Neural progenitor cell (in vitro differentiated cells): ENCODE data around the gene PCDHGA4. TPM values are rescaled to one million over a fixed set of nuclear protein-coding genes. Genes with fewer than 3 reads are reported as not detected.

Experiments used
- DNase-seq: peaks from one replicate; pipeline ENCODE4 v3.0.0-alpha.2; 2016; ENCODE audit warnings: low spot score
- H2AFZ ChIP-seq: fragments of 200-600 bp; sonication (generic); replicated peaks from 2 replicates; pipeline ENCODE4 v1.6.1; 2016; ENCODE audit warnings: antibody characterized with exemption
- H3F3A ChIP-seq: fragments of 200-600 bp; sonication (generic); 2 replicates; pipeline ENCODE4 v1.6.1; 2016; ENCODE audit warnings: antibody characterized with exemption, low read depth
- H3K27ac ChIP-seq: fragments of 200-600 bp; sonication (generic); 2 replicates; pipeline ENCODE4 v1.5.1; 2016; ENCODE audit warnings: mild to moderate bottlenecking
- H3K27me3 ChIP-seq: fragments of 200-600 bp; sonication (generic); 2 replicates; pipeline ENCODE4 v1.6.1; 2016; ENCODE audit warnings: mild to moderate bottlenecking, moderate library complexity
- H3K36me3 ChIP-seq: fragments of 200-600 bp; sonication (generic); 2 replicates; pipeline ENCODE4 v1.5.1; 2016
- H3K4me1 ChIP-seq: fragments of 200-600 bp; sonication (generic); 2 replicates; pipeline ENCODE4 v1.6.1; 2016; ENCODE audit warnings: mixed run types
- H3K4me2 ChIP-seq: fragments of 200-600 bp; sonication (generic); 2 replicates; pipeline ENCODE4 v1.6.1; 2016
- H3K4me3 ChIP-seq: fragments of 200-600 bp; sonication (generic); 2 replicates; pipeline ENCODE4 v1.5.1; 2016
- H3K79me2 ChIP-seq: fragments of 200-600 bp; sonication (generic); 2 replicates; pipeline ENCODE4 v1.6.1; 2016; ENCODE audit warnings: low read depth
- H3K9ac ChIP-seq: fragments of 200-600 bp; sonication (generic); 2 replicates; pipeline ENCODE4 v1.6.1; 2016
- H3K9me3 ChIP-seq: fragments of 200-600 bp; sonication (generic); 2 replicates; pipeline ENCODE4 v1.5.1; 2016; ENCODE audit warnings: low read depth
- H4K20me1 ChIP-seq: fragments of 200-600 bp; sonication (generic); 2 replicates; pipeline ENCODE4 v1.6.1; 2016; ENCODE audit warnings: low read depth
- H3K27ac Mint-ChIP-seq: 3 replicates; pipeline ENCODE4 v1.8.0; 2021; ENCODE audit warnings: mixed read lengths
- H3K27me3 Mint-ChIP-seq: 2 replicates; pipeline ENCODE4 v1.8.0; 2022; ENCODE audit warnings: low read depth, mild to moderate bottlenecking, inconsistent platforms, moderate library complexity, mixed read lengths; ENCODE audit not compliant: insufficient read depth
- H3K36me3 Mint-ChIP-seq: 3 replicates; pipeline ENCODE4 v1.8.0; 2021; ENCODE audit warnings: mixed read lengths
- H3K4me1 Mint-ChIP-seq: 3 replicates; pipeline ENCODE4 v1.8.0; 2021; ENCODE audit warnings: mixed read lengths
- H3K4me3 Mint-ChIP-seq: 3 replicates; pipeline ENCODE4 v1.8.0; 2021; ENCODE audit warnings: mild to moderate bottlenecking, moderate library complexity, mixed read lengths
- H3K9me3 Mint-ChIP-seq: 3 replicates; pipeline ENCODE4 v1.8.0; 2020; ENCODE audit warnings: mixed read lengths
- EZH2 ChIP-seq: fragments of 200-600 bp; sonication (generic); IDR thresholded peaks from 2 replicates; pipeline ENCODE4 v1.6.1; 2017; ENCODE audit warnings: antibody characterized with exemption, mild to moderate bottlenecking, moderate library complexity
- EZH2phosphoT487 ChIP-seq: fragments of 200-600 bp; sonication (generic); IDR thresholded peaks from 2 replicates; pipeline ENCODE4 v1.6.1; 2017; ENCODE audit warnings: antibody characterized with exemption
- total RNA-seq: library from RNA; depleted of rRNA; stranded (reverse); fragments of >200 nt; gene quantifications from 2 replicates; pipeline ENCODE4 v1.2.3, GENCODE V29; 2015; ENCODE audit warnings: low replicate concordance

The PCDHGA4 gene
- total RNA-seq, 1 donor from 2014 or later: 2.4 TPM

DNA sequence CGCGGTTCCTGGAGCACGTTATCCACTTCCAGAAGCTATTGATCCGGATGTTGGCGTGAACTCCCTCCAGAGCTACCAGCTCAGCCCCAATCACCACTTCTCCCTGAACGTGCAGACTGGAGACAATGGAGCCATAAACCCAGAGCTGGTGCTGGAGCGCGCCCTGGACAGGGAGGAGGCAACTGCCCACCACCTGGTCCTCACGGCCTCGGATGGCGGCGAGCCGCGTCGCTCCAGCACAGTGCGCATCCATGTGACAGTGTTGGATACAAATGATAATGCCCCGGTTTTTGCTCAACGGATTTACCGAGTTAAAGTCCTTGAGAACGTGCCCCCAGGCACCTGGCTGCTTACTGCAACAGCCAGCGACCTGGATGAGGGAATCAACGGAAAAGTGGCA lies 48.6 kb downstream of the PCDHGA4 start:
- no peak for DNase-seq
- Histone ChIP-seq H3F3A (peaks cover 4% of the 10 kb centered on the region), H3K36me3 (no peaks in the 10 kb centered on the region), H3K4me1 (no peaks in the 10 kb centered on the region), H4K20me1 (no peaks in the 10 kb centered on the region), H3K9ac (no peak overlapping the region), H3K4me2 (no peak overlapping the region), H2AFZ (no peak overlapping the region), H3K9me3 (peaks cover 16% of the 10 kb centered on the region), H3K27ac (no peak overlapping the region), H3K4me3 (no peak overlapping the region), H3K79me2 (no peaks in the 10 kb centered on the region), H3K27me3 (peaks cover 2% of the 10 kb centered on the region)
- no peak overlapping the region for H3K27ac Mint-ChIP-seq
- H3K27me3 Mint-ChIP-seq: peaks cover 4% of the 10 kb centered on the region
- no peak overlapping the region for H3K4me3 Mint-ChIP-seq
- H3K36me3 Mint-ChIP-seq: peaks cover 18% of the 10 kb centered on the region
- H3K9me3 Mint-ChIP-seq: peaks cover 67% of the 10 kb centered on the region
- H3K4me1 Mint-ChIP-seq: peaks cover 3% of the 10 kb centered on the region
- TF ChIP-seq EZH2 (no peak), EZH2phosphoT487 (no peak)

Other genes starting within 250 kb of the PCDHGA4 start
- gene PCDHB4, start 233.2 kb upstream of the PCDHGA4 start, total RNA-seq: 1.9 and 2.3 TPM in 2 replicates
- gene PCDHB5, start 219.8 kb upstream of the PCDHGA4 start, total RNA-seq: 11.9 and 15.2 TPM in 2 replicates
- 0.90 and 1.5 TPM in 2 replicates for gene PCDHB6, start 205.0 kb upstream of the PCDHGA4 start, total RNA-seq
- gene PCDHB7, start 182.4 kb upstream of the PCDHGA4 start, total RNA-seq: 0.21 and 0.90 TPM in 2 replicates
- 0.31 TPM in 1 of 2 replicates, not detected in the other for gene PCDHB8, start 177.2 kb upstream of the PCDHGA4 start, total RNA-seq
- 4.0 and 4.5 TPM in 2 replicates for gene PCDHB16, start 172.6 kb upstream of the PCDHGA4 start, total RNA-seq
- 3.1 and 4.6 TPM in 2 replicates for gene PCDHB9, start 167.9 kb upstream of the PCDHGA4 start, total RNA-seq
- gene PCDHB10, start 162.7 kb upstream of the PCDHGA4 start, total RNA-seq: 9.3 and 10.4 TPM in 2 replicates
- 3.8 and 4.0 TPM in 2 replicates for gene PCDHB11, start 155.4 kb upstream of the PCDHGA4 start, total RNA-seq
- gene PCDHB12, start 146.3 kb upstream of the PCDHGA4 start, total RNA-seq: 3.0 and 3.8 TPM in 2 replicates
- gene PCDHB13, start 141.1 kb upstream of the PCDHGA4 start, total RNA-seq: 2.4 and 3.0 TPM in 2 replicates
- gene PCDHB14, start 131.7 kb upstream of the PCDHGA4 start, total RNA-seq: 7.2 and 7.4 TPM in 2 replicates
- 7.8 and 9.4 TPM in 2 replicates for gene PCDHB15, start 109.6 kb upstream of the PCDHGA4 start, total RNA-seq
- 0.22 and 0.96 TPM in 2 replicates for gene SLC25A2, start 51.0 kb upstream of the PCDHGA4 start, total RNA-seq
- gene TAF7, start 34.2 kb upstream of the PCDHGA4 start, total RNA-seq: 121 and 157 TPM in 2 replicates
- gene PCDHGA1, start 24.5 kb upstream of the PCDHGA4 start, total RNA-seq: 1.0 and 1.5 TPM in 2 replicates
- gene PCDHGA2, start 16.3 kb upstream of the PCDHGA4 start, total RNA-seq: 0.37 and 0.71 TPM in 2 replicates
- gene PCDHGA3, start 11.2 kb upstream of the PCDHGA4 start, total RNA-seq: 0.34 and 0.54 TPM in 2 replicates
- gene PCDHGB1, start 4.9 kb upstream of the PCDHGA4 start, total RNA-seq: 3.6 and 4.3 TPM in 2 replicates
- gene PCDHGB2, start 5.0 kb downstream of the PCDHGA4 start, total RNA-seq: 2.1 and 2.2 TPM in 2 replicates
- 0.71 and 1.3 TPM in 2 replicates for gene PCDHGA5, start 9.1 kb downstream of the PCDHGA4 start, total RNA-seq
- 0.74 and 0.95 TPM in 2 replicates for gene PCDHGB3, start 15.2 kb downstream of the PCDHGA4 start, total RNA-seq
- 0.77 and 1.4 TPM in 2 replicates for gene PCDHGA6, start 18.9 kb downstream of the PCDHGA4 start, total RNA-seq
- 0.81 and 1.1 TPM in 2 replicates for gene PCDHGA7, start 27.7 kb downstream of the PCDHGA4 start, total RNA-seq
- gene PCDHGB4, start 32.7 kb downstream of the PCDHGA4 start, total RNA-seq: 10.4 and 14.9 TPM in 2 replicates
- 2.3 and 3.3 TPM in 2 replicates for gene PCDHGA8, start 37.6 kb downstream of the PCDHGA4 start, total RNA-seq
- 2.0 and 3.7 TPM in 2 replicates for gene PCDHGB5, start 42.9 kb downstream of the PCDHGA4 start, total RNA-seq
- 0.97 and 2.2 TPM in 2 replicates for gene PCDHGA9, start 47.8 kb downstream of the PCDHGA4 start, total RNA-seq
- gene PCDHGB6, start 53.0 kb downstream of the PCDHGA4 start, total RNA-seq: 13.2 and 22.1 TPM in 2 replicates
- 4.2 and 4.7 TPM in 2 replicates for gene PCDHGA10, start 58.0 kb downstream of the PCDHGA4 start, total RNA-seq
- gene PCDHGB7, start 62.7 kb downstream of the PCDHGA4 start, total RNA-seq: 21.1 and 23.9 TPM in 2 replicates
- gene PCDHGA11, start 66.0 kb downstream of the PCDHGA4 start, total RNA-seq: 9.5 and 13.3 TPM in 2 replicates
- gene PCDHGA12, start 75.5 kb downstream of the PCDHGA4 start, total RNA-seq: 0.79 and 2.2 TPM in 2 replicates
- gene PCDHGC3, start 120.9 kb downstream of the PCDHGA4 start, total RNA-seq: 14.7 and 17.2 TPM in 2 replicates
- 5.0 and 10.4 TPM in 2 replicates for gene PCDHGC4, start 130.0 kb downstream of the PCDHGA4 start, total RNA-seq
- gene PCDHGC5, start 134.1 kb downstream of the PCDHGA4 start, total RNA-seq: 0.43 and 1.3 TPM in 2 replicates